GM21515 (cell line): ENCODE data around the gene VWA3B.
"Not testable (repeated sequence)": the region's sequence is repeated elsewhere in the genome, so short reads cannot be mapped to it uniquely, and the experiment has no call there.

Experiments used
- ATAC-seq: cut with Tn5 transposase; IDR thresholded peaks from one replicate; pipeline ENCODE4 v1.9.1; 2021; ENCODE audit not compliant: unreplicated experiment

Gene VWA3B

DNA sequence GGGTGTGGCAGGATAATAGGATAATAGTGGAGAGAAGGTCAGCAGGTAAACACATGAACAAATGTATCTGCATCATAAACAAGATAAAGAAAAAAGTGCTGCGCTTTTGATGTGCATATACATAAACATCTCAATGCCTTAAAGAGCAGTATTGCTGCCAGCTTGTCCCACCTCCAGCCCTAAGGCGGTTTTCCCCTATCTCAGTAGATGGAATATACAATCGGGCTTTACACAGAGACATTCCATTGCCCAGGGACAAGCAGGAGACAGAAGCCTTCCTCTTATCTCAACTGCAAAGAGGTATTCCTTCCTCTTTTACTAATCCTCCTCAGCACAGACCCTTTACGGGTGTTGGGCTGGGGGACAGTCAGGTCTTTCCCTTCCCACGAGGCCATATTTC, 43.1 kb downstream of the VWA3B start:
- ATAC-seq = not testable (repeated sequence)

- ATAC-seq = no peak
Measured at GRCh38 chr2:98134172-98135005, 47.4 kb downstream of the VWA3B start.

DNA sequence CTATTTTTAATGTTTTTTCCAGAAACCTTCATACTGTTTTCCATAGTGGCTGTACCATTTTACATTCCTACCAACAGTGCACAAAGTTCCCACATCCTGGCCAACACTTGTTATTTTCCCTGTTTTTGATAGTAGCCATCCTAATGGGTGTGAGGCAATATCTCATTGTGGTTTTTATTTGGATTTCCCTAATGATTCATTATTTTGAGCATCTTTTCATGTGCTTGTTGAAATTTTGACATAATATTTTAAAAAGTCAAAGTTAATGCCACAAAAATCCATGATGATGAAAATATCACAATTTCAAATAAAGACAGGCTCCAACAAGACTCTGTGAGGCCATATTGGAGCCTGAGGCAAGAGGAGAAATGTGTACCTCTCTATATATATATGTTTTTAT, 50.2 kb downstream of the VWA3B start:
- ATAC-seq = no peak

- ATAC-seq = not testable (repeated sequence)
Measured at GRCh38 chr2:98138978-98139377, 52.0 kb downstream of the VWA3B start.

GRCh38 chr2:98140210-98140609, 53.2 kb downstream of the VWA3B start:
- ATAC-seq = no peak

- ATAC-seq = no peak
Measured at GRCh38 chr2:98142106-98142791, 55.3 kb downstream of the VWA3B start.

- ATAC-seq = no peak
Measured at GRCh38 chr2:98145070-98145469, 58.1 kb downstream of the VWA3B start.

DNA sequence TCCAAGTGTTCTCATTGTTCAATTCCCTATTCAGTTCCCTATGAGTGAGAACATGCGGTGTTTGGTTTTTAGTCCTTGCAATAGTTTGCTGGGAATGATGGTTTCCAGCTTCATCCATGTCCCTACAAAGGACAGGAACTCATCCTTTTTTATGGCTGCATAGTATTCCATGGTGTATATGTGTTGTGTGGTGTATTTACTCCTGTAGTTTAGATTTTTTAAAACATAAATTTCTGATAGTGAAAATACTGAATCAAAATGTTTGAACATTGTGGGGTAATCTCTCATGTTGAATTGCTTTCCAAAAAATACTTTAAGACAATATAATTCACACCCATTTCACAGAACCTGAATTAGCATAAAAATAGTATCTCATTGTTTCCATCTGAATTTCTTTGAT, 60.9 kb downstream of the VWA3B start:
- not testable (repeated sequence) for ATAC-seq

DNA sequence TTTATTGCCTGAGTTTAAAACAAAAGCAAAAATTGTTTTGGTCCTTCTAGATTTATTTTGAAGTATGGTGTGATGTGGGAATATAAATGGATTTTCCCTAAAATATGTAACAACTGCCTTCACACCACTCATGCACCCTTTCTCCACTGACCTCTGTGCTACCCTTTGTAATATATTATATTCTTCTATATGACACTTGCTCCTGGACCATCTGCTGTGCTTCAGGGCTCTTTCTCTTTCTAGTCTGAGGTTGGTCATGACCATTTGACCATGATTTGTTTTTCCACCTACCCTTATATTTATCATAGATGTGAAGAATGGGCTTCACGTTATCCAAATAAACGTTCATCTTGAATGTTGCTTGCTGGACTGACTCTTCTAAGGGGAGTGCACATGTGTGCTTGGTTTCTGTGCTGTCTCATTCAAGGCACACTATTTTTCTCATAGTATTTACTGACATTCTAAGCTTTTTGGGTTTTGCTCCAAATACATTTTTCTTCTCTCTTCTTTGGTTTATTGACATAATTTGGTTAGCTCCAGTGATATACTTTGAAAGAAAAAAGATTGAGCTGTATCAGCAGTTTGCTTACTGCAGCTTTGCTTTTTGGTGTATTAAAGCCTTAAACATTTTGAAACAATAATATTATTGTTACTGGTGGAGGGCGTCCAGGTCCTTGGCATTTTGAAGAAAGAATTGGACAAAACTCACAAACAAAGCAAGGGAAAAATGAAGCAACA, 61.8 kb downstream of the VWA3B start:
- no peak for ATAC-seq

DNA sequence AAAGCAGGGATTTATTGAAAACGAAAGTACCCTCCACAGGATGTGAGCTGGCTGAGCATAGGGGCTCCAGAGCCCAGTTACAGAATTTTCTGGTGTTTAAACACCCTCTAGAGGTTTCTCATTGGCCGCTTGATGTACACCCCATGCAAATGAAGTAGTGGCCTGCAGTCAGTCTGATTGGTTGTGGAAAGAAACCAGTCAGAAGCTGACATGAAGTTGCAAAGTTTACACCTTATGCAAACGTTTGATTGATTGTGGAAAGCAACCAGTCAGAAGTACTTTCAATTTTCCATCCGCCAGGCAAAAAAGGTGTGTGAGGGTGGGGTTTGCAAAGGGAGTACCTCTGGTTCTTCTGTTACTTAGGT, 62.3 kb downstream of the VWA3B start:
- no peak for ATAC-seq

DNA sequence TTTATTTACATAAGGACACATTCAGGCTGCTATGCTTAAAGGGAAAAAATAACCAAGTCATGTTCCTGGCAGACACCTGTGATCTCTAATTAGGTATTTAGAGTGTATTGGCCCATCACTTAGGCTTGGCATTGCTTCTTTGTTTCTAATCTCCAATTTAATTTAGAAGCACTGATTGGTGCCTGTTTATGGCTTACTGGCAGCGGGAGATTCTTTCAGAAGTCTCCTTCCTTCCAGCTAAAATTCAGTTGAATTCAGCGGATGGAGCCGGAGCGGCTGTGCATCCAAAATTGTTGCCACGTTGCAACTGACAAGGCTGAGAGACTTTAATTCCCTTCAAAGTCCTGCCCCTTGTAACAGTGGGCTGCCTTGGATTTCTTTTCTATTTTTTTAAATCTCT, 66.5 kb downstream of the VWA3B start:
- no peak for ATAC-seq

- no peak for ATAC-seq
Measured at GRCh38 chr2:98155291-98155690, 68.3 kb downstream of the VWA3B start.

GRCh38 chr2:98155716-98156115, 68.7 kb downstream of the VWA3B start:
- no peak for ATAC-seq

DNA sequence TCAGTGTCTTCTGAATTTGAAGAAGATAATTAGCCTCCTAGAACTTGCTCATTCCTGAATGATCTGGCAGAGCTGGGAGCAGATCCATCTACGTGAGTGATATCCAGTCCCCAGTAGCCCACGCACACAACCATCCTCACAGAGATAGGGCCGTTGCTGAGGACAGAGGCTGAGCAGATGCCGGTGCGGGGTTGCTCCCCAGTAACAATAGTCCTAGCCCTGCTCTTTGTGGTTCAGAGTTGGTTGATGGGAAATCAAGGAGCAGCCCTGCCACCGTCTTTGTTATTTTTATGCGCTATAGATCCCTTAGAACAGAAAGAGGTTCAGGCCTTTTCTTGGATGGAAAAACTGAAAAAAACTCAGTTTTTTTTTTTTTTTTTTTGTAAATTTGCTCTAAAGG, 69.3 kb downstream of the VWA3B start:
- ATAC-seq = no peak

DNA sequence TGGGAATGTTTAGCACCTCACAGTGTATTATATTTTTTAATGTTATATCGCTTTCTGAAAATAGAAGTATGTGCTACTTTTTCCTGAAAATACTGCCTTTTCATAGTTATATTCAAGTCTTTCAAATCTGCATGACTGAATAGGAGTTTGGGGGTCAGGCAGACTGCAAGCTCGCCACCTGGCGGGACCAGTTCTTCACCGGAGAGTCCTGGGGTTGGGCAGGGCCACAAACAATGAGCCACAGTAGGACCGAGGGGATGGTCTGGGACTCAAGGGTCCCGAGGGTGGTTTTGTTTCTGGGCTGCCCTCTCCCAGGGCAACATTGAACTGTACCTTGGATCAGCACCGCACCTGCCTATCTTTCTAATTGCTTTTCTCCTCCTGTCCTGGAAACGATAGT, 70.6 kb downstream of the VWA3B start:
- ATAC-seq = no peak

GRCh38 chr2:98158305-98158704, 71.3 kb downstream of the VWA3B start:
- no peak for ATAC-seq

DNA sequence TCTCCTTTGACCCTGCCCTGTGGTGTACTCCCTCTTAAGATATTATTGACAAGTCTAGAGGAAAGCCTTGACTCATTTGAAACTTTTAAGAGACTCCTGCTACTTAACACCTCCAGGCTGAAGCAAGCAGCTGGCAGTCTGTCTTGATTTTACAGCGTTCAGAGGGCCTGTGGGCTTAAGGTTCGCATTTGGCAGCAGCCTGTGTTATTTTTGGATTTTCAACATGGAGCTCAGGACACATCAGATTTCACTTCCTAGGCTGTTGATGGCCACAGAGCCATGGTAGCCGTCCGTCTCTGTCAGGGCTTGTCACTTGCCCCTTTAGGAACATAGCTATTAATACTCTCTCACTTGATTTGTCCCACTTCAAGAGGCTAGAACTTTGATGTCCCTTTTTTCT, 73.6 kb downstream of the VWA3B start:
- ATAC-seq = no peak

DNA sequence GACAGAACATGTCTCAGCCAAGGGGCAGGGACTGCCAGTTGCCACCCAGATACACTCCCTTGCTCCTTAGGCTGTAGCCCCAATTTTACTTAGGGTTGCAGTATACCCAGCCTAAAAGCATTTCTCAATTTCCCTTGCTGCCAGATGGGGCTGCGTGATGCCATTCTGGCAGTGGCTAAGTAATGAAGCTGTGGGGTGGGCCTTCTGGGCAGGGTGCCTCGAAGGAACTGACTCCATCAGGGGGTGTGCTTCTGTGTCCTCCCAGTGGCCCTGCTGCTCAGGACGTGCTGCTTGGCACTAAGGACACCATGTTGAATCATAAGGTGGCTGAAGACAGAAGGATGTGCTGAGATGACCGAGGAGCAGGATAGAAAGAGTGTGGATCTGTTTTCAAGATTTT, 74.2 kb downstream of the VWA3B start:
- ATAC-seq = no peak

DNA sequence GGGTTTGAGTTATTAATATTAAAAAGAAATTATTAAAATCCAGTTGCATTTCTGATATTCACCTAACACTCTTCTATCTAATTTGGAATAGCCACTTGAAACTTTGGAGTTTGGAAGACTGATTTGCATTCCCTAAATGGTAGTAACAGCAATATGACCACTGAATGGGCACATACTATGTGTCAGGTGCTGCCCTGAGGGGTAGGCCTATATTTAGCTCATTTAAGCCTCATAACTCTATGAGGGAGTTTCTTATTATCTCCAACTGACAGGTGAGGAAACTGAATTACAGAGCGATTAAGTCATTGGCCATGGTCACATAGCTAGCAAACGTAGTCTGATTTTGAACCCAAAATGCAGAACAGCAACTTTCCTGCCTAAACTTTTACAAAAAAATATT, 77.3 kb downstream of the VWA3B start:
- ATAC-seq = no peak

GRCh38 chr2:98165516-98166071, 78.6 kb downstream of the VWA3B start:
- ATAC-seq = no peak

DNA sequence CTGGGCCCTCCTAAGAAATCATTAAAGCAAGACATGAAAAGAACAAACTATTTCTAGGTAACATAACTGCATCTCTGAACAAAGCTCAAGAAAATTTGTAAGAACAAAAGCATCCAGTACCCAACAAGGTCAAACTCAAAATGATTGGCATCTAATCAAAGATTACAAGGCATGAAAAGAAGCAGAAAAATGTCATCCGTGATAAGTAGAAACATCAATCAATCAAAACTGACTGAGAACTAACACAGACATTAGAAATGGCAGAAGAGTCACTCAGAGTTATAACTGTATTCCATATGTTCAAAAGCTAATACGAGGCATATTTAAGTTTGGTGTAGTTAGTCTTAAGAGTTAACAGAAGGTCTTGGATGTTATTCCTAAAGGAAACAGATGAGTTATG, 80.9 kb downstream of the VWA3B start:
- ATAC-seq = no peak

DNA sequence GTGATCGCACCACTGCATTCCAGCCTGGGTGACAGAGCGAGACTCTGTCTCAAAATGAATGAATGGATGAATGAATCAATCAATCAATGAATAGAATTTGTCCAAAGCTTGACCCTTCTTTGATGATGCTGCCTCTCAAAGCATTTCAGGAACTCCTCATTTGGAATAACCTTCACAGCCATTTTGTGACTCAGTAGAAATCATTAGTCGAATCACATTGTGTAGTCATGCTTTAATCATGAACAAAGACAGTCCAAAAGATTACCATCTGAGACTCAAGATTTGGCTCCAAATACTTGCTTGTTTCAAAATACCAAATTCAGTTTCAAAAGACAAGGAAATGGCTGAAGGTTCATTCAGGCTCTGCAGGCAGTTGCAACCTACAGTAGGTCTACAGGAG, 83.1 kb downstream of the VWA3B start:
- ATAC-seq = no peak
